Measurements from ENCODE around the gene C3AR1. TPM values are rescaled to one million over a fixed set of nuclear protein-coding genes. Genes with fewer than 3 reads are reported as not detected.
"Not testable (repeated sequence)": the region's sequence is repeated elsewhere in the genome, so short reads cannot be mapped to it uniquely, and the experiment has no call there.

The C3AR1 gene
- polyA plus RNA-seq, 1 donor (not counting 4 experiments of a cell fraction or from before 2014, with no cell fraction given), result 0.60 TPM

DNA sequence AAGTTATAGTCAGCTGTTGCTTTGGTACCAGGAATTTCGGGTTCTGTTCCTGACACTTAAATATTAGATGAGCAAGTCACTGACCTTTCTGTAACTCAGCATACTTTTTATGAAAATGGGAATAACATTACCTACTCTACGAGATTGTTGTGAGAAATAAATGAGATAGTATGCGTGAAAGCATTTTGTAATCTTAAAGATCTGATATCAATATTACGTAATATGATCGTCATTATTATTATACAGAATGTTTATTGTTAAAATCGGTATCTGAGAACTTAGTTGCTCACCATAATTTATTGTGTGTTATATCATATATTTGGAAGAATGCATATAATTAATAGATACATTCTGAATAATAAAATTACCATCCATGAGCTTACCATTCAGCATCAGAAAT lies 9.8 kb upstream of the C3AR1 start:
- H2AFZ ChIP-seq (ENCODE audit: control insufficient read depth, low read length), result no peak overlapping the region
- H3K27me3 ChIP-seq (ENCODE audit: control insufficient read depth, extremely low read depth, insufficient read depth, low read length), result no peaks in the 10 kb centered on the region
- H3K4me1 ChIP-seq (ENCODE audit: control insufficient read depth, extremely low read depth, insufficient read depth, low read length), result peaks cover 18% of the 10 kb centered on the region
- H3K9me1 ChIP-seq (ENCODE audit: control insufficient read depth, extremely low read depth, insufficient read depth, low read length), result no peaks in the 10 kb centered on the region
- H4K20me1 ChIP-seq (ENCODE audit: control insufficient read depth, extremely low read depth, insufficient read depth, low read length), result no peaks in the 10 kb centered on the region
- no peak for FAIRE-seq
- dilution Hi-C loops (cut with MboI; ENCODE audit: extremely low pct_ligation_motif_present, low sequenced_read_pairs), result no loop called here
- no peaks in the 10 kb centered on the region for H3K36me3 ChIP-seq (ENCODE audit: control insufficient read depth in 2 of 2, extremely low read depth in 1 of 2, insufficient read depth in 2 of 2, low read length in 2 of 2)
- no peak overlapping the region for H3K9ac ChIP-seq (ENCODE audit: control insufficient read depth, extremely low read depth, insufficient read depth, low read length)
- DNase-seq (ENCODE audit: low read depth, low spot score), result no peak
- H3K79me2 ChIP-seq (ENCODE audit: control insufficient read depth, insufficient read depth, low read length), result no peaks in the 10 kb centered on the region
- H3K4me3 ChIP-seq (ENCODE audit: control insufficient read depth in 2 of 3, extremely low read depth in 1 of 3, insufficient read depth in 2 of 3, low read depth in 1 of 3, low read length in 3 of 3), result no peak overlapping the region
- no peak for TF ChIP-seq EZH2 (IDR thresholded peaks at IDR 0.05; ENCODE audit: low read length)
- TF ChIP-seq, protein P1, sequence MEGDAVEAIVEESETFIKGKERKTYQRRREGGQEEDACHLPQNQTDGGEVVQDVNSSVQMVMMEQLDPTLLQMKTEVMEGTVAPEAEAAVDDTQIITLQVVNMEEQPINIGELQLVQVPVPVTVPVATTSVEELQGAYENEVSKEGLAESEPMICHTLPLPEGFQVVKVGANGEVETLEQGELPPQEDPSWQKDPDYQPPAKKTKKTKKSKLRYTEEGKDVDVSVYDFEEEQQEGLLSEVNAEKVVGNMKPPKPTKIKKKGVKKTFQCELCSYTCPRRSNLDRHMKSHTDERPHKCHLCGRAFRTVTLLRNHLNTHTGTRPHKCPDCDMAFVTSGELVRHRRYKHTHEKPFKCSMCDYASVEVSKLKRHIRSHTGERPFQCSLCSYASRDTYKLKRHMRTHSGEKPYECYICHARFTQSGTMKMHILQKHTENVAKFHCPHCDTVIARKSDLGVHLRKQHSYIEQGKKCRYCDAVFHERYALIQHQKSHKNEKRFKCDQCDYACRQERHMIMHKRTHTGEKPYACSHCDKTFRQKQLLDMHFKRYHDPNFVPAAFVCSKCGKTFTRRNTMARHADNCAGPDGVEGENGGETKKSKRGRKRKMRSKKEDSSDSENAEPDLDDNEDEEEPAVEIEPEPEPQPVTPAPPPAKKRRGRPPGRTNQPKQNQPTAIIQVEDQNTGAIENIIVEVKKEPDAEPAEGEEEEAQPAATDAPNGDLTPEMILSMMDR (optimal IDR thresholded peaks at IDR 0.05 in 1 of 3, IDR thresholded peaks at IDR 0.05 in 1 of 3, conservative IDR thresholded peaks at IDR 0.05 in 1 of 3; ENCODE audit: extremely low read depth in 1 of 3, insufficient read depth in 2 of 3, low read length in 3 of 3), result no peak
- H3K4me2 ChIP-seq (ENCODE audit: control insufficient read depth, extremely low read depth, insufficient read depth, low read depth, low read length), result no peak overlapping the region
- no peak overlapping the region for H3K27ac ChIP-seq (ENCODE audit: control insufficient read depth, insufficient read depth, low read length)
- no peaks in the 10 kb centered on the region for H3K9me3 ChIP-seq (ENCODE audit: control insufficient read depth, low read depth, low read length)

DNA sequence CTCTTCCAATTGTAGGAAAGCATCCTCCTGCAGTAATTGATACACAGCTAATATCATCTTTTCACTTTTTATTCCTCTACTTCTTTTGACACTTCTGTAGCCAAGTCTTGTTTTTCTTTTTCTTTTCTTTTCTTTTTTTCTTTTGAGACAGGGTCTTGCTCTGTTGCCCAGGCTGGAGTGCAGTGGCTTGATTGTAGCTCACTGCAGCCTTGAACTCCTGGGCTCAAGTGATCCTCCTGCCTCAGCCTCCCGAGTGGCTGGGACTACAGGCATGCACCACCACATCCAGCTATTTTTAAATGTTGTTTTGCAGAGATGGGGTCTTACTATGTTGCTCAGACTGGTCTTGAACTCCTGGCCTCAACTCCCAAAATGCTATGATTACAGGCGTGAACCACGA lies 5.7 kb upstream of the C3AR1 start:
- H4K20me1 ChIP-seq (ENCODE audit: control insufficient read depth, extremely low read depth, insufficient read depth, low read length); H3K79me2 ChIP-seq (ENCODE audit: control insufficient read depth, insufficient read depth, low read length); H3K4me2 ChIP-seq (ENCODE audit: control insufficient read depth, extremely low read depth, insufficient read depth, low read depth, low read length); H3K4me1 ChIP-seq (ENCODE audit: control insufficient read depth, extremely low read depth, insufficient read depth, low read length); FAIRE-seq; DNase-seq (ENCODE audit: low read depth, low spot score); H3K36me3 ChIP-seq (ENCODE audit: control insufficient read depth in 2 of 2, extremely low read depth in 1 of 2, insufficient read depth in 2 of 2, low read length in 2 of 2); H3K9me1 ChIP-seq (ENCODE audit: control insufficient read depth, extremely low read depth, insufficient read depth, low read length); H3K27me3 ChIP-seq (ENCODE audit: control insufficient read depth, extremely low read depth, insufficient read depth, low read length); H3K4me3 ChIP-seq (ENCODE audit: control insufficient read depth in 2 of 3, extremely low read depth in 1 of 3, insufficient read depth in 2 of 3, low read depth in 1 of 3, low read length in 3 of 3); H3K9ac ChIP-seq (ENCODE audit: control insufficient read depth, extremely low read depth, insufficient read depth, low read length); dilution Hi-C loops (cut with MboI; ENCODE audit: extremely low pct_ligation_motif_present, low sequenced_read_pairs); H3K27ac ChIP-seq (ENCODE audit: control insufficient read depth, insufficient read depth, low read length); H3K9me3 ChIP-seq (ENCODE audit: control insufficient read depth, low read depth, low read length); H2AFZ ChIP-seq (ENCODE audit: control insufficient read depth, low read length): not testable (repeated sequence)

DNA sequence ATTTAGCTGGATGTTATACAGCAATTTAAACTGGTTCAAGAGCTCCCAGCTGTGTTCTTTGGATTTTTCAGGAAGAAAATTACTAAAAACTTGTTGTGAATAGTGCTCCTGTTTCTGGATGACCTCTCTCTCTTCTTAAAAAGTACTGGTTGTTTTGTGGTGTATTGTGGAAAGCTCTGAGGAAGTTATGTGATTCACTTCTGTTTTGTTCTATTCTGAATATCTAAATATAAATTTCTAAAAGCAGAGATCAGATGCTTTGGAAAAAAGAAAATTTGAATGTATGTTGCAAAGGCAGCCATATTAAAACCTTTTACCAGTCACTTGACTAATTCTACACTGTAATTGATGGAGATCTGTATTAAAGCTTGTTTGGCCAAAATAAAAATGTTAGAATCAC lies 3.4 kb upstream of the C3AR1 start:
- H3K4me1 ChIP-seq (ENCODE audit: control insufficient read depth, extremely low read depth, insufficient read depth, low read length), result peaks cover 10% of the 10 kb centered on the region
- no peaks in the 10 kb centered on the region for H4K20me1 ChIP-seq (ENCODE audit: control insufficient read depth, extremely low read depth, insufficient read depth, low read length)
- H2AFZ ChIP-seq (ENCODE audit: control insufficient read depth, low read length), result no peak overlapping the region
- H3K27ac ChIP-seq (ENCODE audit: control insufficient read depth, insufficient read depth, low read length), result no peak overlapping the region
- no peak for TF ChIP-seq EZH2 (IDR thresholded peaks at IDR 0.05; ENCODE audit: low read length)
- TF ChIP-seq, protein P1 (optimal IDR thresholded peaks at IDR 0.05 in 1 of 3, IDR thresholded peaks at IDR 0.05 in 1 of 3, conservative IDR thresholded peaks at IDR 0.05 in 1 of 3; ENCODE audit: extremely low read depth in 1 of 3, insufficient read depth in 2 of 3, low read length in 3 of 3), result no peak
- no peaks in the 10 kb centered on the region for H3K36me3 ChIP-seq (ENCODE audit: control insufficient read depth in 2 of 2, extremely low read depth in 1 of 2, insufficient read depth in 2 of 2, low read length in 2 of 2)
- H3K4me3 ChIP-seq (ENCODE audit: control insufficient read depth in 2 of 3, extremely low read depth in 1 of 3, insufficient read depth in 2 of 3, low read depth in 1 of 3, low read length in 3 of 3), result no peak overlapping the region
- DNase-seq (ENCODE audit: low read depth, low spot score) (no peak), FAIRE-seq (no peak)
- H3K9me3 ChIP-seq (ENCODE audit: control insufficient read depth, low read depth, low read length), result no peaks in the 10 kb centered on the region
- no peaks in the 10 kb centered on the region for H3K79me2 ChIP-seq (ENCODE audit: control insufficient read depth, insufficient read depth, low read length)
- dilution Hi-C loops (cut with MboI; ENCODE audit: extremely low pct_ligation_motif_present, low sequenced_read_pairs), result no loop called here
- H3K9ac ChIP-seq (ENCODE audit: control insufficient read depth, extremely low read depth, insufficient read depth, low read length), result no peak overlapping the region
- no peaks in the 10 kb centered on the region for H3K27me3 ChIP-seq (ENCODE audit: control insufficient read depth, extremely low read depth, insufficient read depth, low read length)
- H3K9me1 ChIP-seq (ENCODE audit: control insufficient read depth, extremely low read depth, insufficient read depth, low read length), result no peaks in the 10 kb centered on the region
- H3K4me2 ChIP-seq (ENCODE audit: control insufficient read depth, extremely low read depth, insufficient read depth, low read depth, low read length), result no peak overlapping the region

Data from keratinocyte (primary cell).